Spleen (tissue), 7 donors: ENCODE data around the gene TBX1.

Experiments used
- POLR2A ChIP-seq, 3 donors: fragments of 450-650 bp; IDR thresholded peaks; one replicate each; pipeline ENCODE4 v1.5.1; 2017; ENCODE audit warnings: antibody characterized with exemption in 3 of 3, mild to moderate bottlenecking in 1 of 3
- TF ChIP-seq, protein P1 (sequence below), 11 experiments: fragments of 200-600 bp in 7 of 11; fragments of 450-650 bp in 4 of 11; sonication (generic) in 4 of 11; IDR thresholded peaks in 8 of 11; conservative IDR thresholded peaks in 3 of 11; 1 replicate in 7 of 11; 2 replicates in 4 of 11; pipeline versions ENCODE4 v1.4.0 to v1.8.0; 2016 to 2021; ENCODE audit warnings: antibody characterized with exemption in 11 of 11, inconsistent platforms in 4 of 11, mild to moderate bottlenecking in 1 of 11
- donor health status: DM: no; HTN: no; CAD: no; lungs with moderate emphysema.
- donor health status: DM: no; HTN: no; CAD: no.
- donor health status: DM: no; HTN: no; CAD: no.

DNA sequence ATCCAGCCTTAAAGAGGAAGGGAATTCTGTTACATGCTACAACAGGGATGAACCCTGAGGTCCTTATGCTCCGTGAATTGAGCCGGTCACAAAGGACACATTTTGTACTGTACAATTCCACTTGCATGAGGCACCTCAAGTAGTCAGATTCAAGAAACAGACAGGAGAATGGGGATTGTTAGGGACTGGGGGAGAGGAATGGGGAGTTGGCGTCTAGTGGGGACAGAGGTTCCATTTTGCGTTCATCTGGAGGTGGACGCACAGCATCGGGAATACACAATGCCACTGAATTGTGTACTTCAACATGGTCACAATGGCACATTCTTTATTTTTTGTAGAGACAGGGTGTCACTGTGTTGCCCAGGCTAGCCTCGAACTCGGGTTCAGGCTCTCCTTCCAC lies 14.1 kb downstream of the TBX1 start:
- TF ChIP-seq, protein P1, sequence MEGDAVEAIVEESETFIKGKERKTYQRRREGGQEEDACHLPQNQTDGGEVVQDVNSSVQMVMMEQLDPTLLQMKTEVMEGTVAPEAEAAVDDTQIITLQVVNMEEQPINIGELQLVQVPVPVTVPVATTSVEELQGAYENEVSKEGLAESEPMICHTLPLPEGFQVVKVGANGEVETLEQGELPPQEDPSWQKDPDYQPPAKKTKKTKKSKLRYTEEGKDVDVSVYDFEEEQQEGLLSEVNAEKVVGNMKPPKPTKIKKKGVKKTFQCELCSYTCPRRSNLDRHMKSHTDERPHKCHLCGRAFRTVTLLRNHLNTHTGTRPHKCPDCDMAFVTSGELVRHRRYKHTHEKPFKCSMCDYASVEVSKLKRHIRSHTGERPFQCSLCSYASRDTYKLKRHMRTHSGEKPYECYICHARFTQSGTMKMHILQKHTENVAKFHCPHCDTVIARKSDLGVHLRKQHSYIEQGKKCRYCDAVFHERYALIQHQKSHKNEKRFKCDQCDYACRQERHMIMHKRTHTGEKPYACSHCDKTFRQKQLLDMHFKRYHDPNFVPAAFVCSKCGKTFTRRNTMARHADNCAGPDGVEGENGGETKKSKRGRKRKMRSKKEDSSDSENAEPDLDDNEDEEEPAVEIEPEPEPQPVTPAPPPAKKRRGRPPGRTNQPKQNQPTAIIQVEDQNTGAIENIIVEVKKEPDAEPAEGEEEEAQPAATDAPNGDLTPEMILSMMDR (IDR thresholded peaks at IDR 0.05 in 8 of 11, conservative IDR thresholded peaks at IDR 0.05 in 3 of 11) = no peak
- TF ChIP-seq POLR2A (IDR thresholded peaks at IDR 0.05) = no peak
